ENCODE measurements around the gene CHD6. TPM values are rescaled to one million over a fixed set of nuclear protein-coding genes. Genes with fewer than 3 reads are reported as not detected.

Gene CHD6
- total RNA-seq, 2 donors from 2014 or later, result 40.9 to 72.0 TPM

- no peaks in the 10 kb centered on the region for H3K27me3 ChIP-seq (replicated peaks; ENCODE audit: insufficient read depth)
- TF ChIP-seq POLR2A (IDR thresholded peaks at IDR 0.05) (no peak), POLR2AphosphoS5 (IDR thresholded peaks at IDR 0.05) (no peak)
- TF ChIP-seq, protein P1, sequence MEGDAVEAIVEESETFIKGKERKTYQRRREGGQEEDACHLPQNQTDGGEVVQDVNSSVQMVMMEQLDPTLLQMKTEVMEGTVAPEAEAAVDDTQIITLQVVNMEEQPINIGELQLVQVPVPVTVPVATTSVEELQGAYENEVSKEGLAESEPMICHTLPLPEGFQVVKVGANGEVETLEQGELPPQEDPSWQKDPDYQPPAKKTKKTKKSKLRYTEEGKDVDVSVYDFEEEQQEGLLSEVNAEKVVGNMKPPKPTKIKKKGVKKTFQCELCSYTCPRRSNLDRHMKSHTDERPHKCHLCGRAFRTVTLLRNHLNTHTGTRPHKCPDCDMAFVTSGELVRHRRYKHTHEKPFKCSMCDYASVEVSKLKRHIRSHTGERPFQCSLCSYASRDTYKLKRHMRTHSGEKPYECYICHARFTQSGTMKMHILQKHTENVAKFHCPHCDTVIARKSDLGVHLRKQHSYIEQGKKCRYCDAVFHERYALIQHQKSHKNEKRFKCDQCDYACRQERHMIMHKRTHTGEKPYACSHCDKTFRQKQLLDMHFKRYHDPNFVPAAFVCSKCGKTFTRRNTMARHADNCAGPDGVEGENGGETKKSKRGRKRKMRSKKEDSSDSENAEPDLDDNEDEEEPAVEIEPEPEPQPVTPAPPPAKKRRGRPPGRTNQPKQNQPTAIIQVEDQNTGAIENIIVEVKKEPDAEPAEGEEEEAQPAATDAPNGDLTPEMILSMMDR (IDR thresholded peaks at IDR 0.05), result no peak
- no peaks in the 10 kb centered on the region for H3K36me3 ChIP-seq
- H3K9me3 ChIP-seq, result no peaks in the 10 kb centered on the region
- intact Hi-C loops (cut with DNase I), result no loop called here
- no peaks in the 10 kb centered on the region for H3K4me1 ChIP-seq (replicated peaks)
- DNase-seq (ENCODE audit: low spot score), result no peak
- 98% methylated on average over 6 of the region's 6 CpGs for WGBS
- no peak overlapping the region for H3K4me3 ChIP-seq
- no peak overlapping the region for H3K27ac ChIP-seq
Measured at GRCh38 chr20:41598719-41599118, 19.5 kb downstream of the CHD6 start.

DNA sequence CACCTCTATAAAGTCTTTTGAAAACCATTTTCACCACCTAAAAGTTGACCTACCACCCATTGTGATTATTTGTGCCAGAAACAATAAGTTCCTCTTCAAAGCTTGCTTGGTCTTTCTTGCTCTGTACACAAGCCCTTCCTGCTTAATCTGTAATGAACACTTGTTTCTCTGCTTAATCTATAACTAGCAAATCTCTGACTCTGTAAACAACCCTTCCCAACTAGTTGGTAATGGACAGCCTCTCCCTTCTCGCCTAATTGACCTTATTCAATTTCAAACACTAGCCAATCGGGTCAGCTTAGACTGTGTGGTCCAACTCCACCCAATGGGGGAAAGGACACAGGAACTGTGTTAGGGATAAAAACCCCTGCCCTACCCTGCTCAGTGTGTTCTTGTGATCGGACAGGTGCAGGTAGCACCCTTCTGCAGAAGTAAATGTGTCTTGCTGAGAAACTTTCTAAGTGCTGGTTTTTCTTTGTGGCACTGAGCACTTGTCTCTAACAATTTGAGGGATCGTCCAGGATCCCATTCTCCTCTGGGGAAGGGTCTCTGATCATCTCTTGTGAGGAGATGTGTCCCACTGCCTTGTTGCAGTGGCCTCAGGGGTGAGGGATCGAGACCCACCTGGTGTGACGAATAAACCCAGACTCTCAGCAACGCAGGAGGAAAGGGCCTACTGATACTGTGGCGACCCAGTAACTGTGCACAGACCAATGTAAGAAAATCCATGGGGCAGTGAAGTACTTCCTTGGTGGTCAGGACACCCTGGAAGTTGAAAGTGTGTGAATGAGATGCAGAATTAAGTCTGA lies 23.5 kb downstream of the CHD6 start:
- no peak for DNase-seq (ENCODE audit: low spot score)
- Histone ChIP-seq H3K4me1 (replicated peaks) (no peaks in the 10 kb centered on the region), H3K27me3 (replicated peaks; ENCODE audit: insufficient read depth) (no peaks in the 10 kb centered on the region), H3K9me3 (no peaks in the 10 kb centered on the region), H3K4me3 (no peak overlapping the region), H3K36me3 (no peaks in the 10 kb centered on the region), H3K27ac (no peak overlapping the region)
- intact Hi-C loops (cut with DNase I), result no loop called here
- WGBS, result 96% methylated on average over 8 of the region's 8 CpGs
- no peak for TF ChIP-seq POLR2A (IDR thresholded peaks at IDR 0.05)
- TF ChIP-seq POLR2AphosphoS5 (IDR thresholded peaks at IDR 0.05), result no peak
- TF ChIP-seq, protein P1 (IDR thresholded peaks at IDR 0.05), result no peak

DNA sequence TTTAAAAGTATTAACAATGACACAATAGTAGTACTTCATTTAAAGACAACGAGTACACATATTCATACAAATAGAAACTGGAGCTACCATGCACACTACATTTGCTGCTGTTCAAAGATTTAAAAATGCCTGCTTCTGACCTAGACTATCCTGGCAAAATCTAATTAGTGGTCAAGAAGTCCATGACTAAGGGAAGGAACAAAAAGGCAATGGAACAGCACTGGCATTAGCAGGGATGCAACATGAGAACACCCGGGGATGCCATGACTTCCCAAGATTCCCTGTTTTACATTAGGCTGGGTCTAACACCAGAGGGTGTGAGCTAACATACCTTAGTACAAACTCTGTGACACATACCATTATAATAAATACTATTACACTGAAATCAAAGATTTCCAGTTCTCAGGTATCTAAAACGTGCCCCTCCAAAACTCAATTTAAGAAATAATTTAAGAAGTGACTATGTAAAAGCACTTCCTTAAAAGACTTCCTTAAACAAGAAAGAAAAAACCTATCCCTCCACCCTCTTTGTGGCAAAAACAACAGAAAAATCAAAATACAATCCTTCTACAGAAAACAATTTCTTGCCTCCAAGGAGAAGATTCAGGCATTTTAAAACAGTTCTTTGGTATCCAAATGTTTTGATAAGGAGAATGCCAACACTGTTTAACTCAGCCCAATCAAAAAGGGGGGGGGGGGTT lies 25.5 kb downstream of the CHD6 start:
- Histone ChIP-seq H3K36me3 (no peaks in the 10 kb centered on the region), H3K27ac (no peak overlapping the region), H3K4me1 (replicated peaks) (no peaks in the 10 kb centered on the region), H3K4me3 (no peak overlapping the region), H3K27me3 (replicated peaks; ENCODE audit: insufficient read depth) (no peaks in the 10 kb centered on the region), H3K9me3 (no peaks in the 10 kb centered on the region)
- intact Hi-C loops (cut with DNase I), result no loop called here
- 80% methylated on average over 3 of the region's 3 CpGs for whole genome bisulfite sequencing
- TF ChIP-seq, protein P1 (IDR thresholded peaks at IDR 0.05), result no peak
- no peak for TF ChIP-seq POLR2A (IDR thresholded peaks at IDR 0.05)
- no peak for DNase-seq (ENCODE audit: low spot score)

DNA sequence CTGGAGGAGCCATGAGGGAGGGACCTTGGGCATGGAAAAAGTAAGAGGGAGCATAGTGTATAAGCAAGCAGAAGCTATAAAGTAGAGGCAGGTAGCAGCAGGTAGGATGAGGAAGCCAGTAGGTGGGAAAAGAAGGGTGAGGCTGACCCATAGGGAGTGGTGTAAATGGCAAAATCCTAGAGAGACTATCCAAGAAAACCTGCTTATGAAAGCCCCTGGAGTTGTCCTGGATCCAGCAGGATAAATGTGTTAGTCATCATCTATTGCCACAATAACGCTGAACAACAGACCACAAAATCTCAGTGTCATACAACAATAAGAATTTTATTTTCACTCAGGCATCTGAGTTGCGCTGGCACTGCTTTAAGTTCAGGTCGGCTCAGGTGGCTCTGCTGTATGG lies 30.2 kb downstream of the CHD6 start:
- Histone ChIP-seq H3K4me3 (no peak overlapping the region), H3K36me3 (no peaks in the 10 kb centered on the region), H3K27ac (no peak overlapping the region), H3K27me3 (replicated peaks; ENCODE audit: insufficient read depth) (no peaks in the 10 kb centered on the region), H3K9me3 (no peaks in the 10 kb centered on the region), H3K4me1 (replicated peaks) (no peaks in the 10 kb centered on the region)
- no peak for DNase-seq (ENCODE audit: low spot score)
- no peak for TF ChIP-seq POLR2A (IDR thresholded peaks at IDR 0.05)
- TF ChIP-seq, protein P1 (IDR thresholded peaks at IDR 0.05), result no peak
- no peak for TF ChIP-seq POLR2AphosphoS5 (IDR thresholded peaks at IDR 0.05)
- WGBS, result 92% methylated on average over 3 of the region's 3 CpGs
- intact Hi-C loops (cut with DNase I), result no loop called here

All from prostate gland (tissue), 2 donors.